Skeletal muscle cell (primary cell): ENCODE results near the gene OMD.
A peak's percentile ranks its signal among the peaks of the same experiment; 100 is the strongest.

Source experiments
- DNase-seq: peaks from one replicate; pipeline ENCODE4 v3.0.0-alpha.2; 2010; ENCODE audit warnings: low read depth
- H3K4me3 ChIP-seq: 2 replicates; pipeline ENCODE4 v1.5.1; 2011; ENCODE audit warnings: low read depth, mild to moderate bottlenecking, control low read depth, low read length, moderate library complexity

The OMD gene

GRCh38 chr9:92380603-92381002 is 43.7 kb downstream of the OMD start:
- DNase-seq: no peak
- H3K4me3 ChIP-seq: no peak overlapping the region

- DNase-seq: peak; percentile 14
- no peak overlapping the region for H3K4me3 ChIP-seq
Observed at GRCh38 chr9:92378865-92379560, 45.3 kb downstream of the OMD start.

GRCh38 chr9:92377876-92378275 is 46.4 kb downstream of the OMD start:
- DNase-seq: no peak
- no peak overlapping the region for H3K4me3 ChIP-seq

GRCh38 chr9:92373167-92373566 is 51.1 kb downstream of the OMD start:
- no peak for DNase-seq
- no peak overlapping the region for H3K4me3 ChIP-seq

- no peak for DNase-seq
Observed at GRCh38 chr9:92369075-92369474, 55.2 kb downstream of the OMD start.

More at GRCh38 chr9:92369075-92369474, 55.2 kb downstream of the OMD start:
- H3K4me3 ChIP-seq: no peak overlapping the region
